Common myeloid progenitor, CD34-positive (primary cell): Measurements from ENCODE around the gene TRMU.

Experiments
- CTCF ChIA-PET: fragments of 350-600 bp; sonication (Branson Sonifier 250); formaldehyde crosslinking; loops from one replicate; lab custom pipeline; 2021; ENCODE audit warnings: antibody characterized with exemption; lab: Charles Lee
- POLR2A ChIA-PET: fragments of 350-600 bp; sonication (Branson Sonifier 250); formaldehyde crosslinking; loops from one replicate; lab custom pipeline; 2021; ENCODE audit warnings: antibody characterized with exemption; lab: Charles Lee
- DNase-seq, 3 donors: peaks; one replicate each; pipeline versions ENCODE4 v3.0.0 to v3.0.0-alpha.2; 2013
- H3K27ac ChIP-seq, 2 experiments: 1 replicate in 1 of 2; 2 replicates in 1 of 2; pipeline ENCODE4 v1.7.0; 2013; ENCODE audit warnings: inconsistent platforms in 2 of 2, low read length in 2 of 2, mild to moderate bottlenecking in 2 of 2, low read depth in 1 of 2, moderate library complexity in 1 of 2; ENCODE audit not compliant: severe bottlenecking in 2 of 2, insufficient read depth in 1 of 2, poor library complexity in 1 of 2
- H3K27me3 ChIP-seq, 5 experiments: replicated peaks in 2 of 5; 1 replicate in 3 of 5; 2 replicates in 2 of 5; pipeline versions ENCODE4 v1.6.1 to v1.7.0; 2013; ENCODE audit warnings: low read length in 4 of 5, mild to moderate bottlenecking in 2 of 5, moderate library complexity in 2 of 5, inconsistent platforms in 1 of 5; ENCODE audit not compliant: insufficient read depth in 5 of 5, control insufficient read depth in 4 of 5
- H3K36me3 ChIP-seq, 4 experiments: 1 replicate in 2 of 4; 2 replicates in 2 of 4; pipeline versions ENCODE4 v1.6.1 to v1.7.0; 2013; ENCODE audit warnings: low read length in 3 of 4, control low read depth in 1 of 4, mild to moderate bottlenecking in 1 of 4; ENCODE audit not compliant: control insufficient read depth in 4 of 4, insufficient read depth in 4 of 4
- H3K4me1 ChIP-seq, 4 experiments: 1 replicate in 3 of 4; 2 replicates in 1 of 4; pipeline versions ENCODE4 v1.6.1 to v1.7.1; 2013; ENCODE audit warnings: low read length in 3 of 4, mild to moderate bottlenecking in 3 of 4, control low read depth in 1 of 4, inconsistent platforms in 1 of 4, moderate library complexity in 1 of 4; ENCODE audit not compliant: control insufficient read depth in 4 of 4, insufficient read depth in 4 of 4; ENCODE audit errors: control extremely low read depth in 1 of 4
- H3K4me3 ChIP-seq, 7 experiments: 1 replicate in 4 of 7; 2 replicates in 3 of 7; pipeline versions ENCODE4 v1.5.1 to v1.7.0; 2013; ENCODE audit warnings: mild to moderate bottlenecking in 7 of 7, low read length in 6 of 7, moderate library complexity in 6 of 7, inconsistent platforms in 2 of 7, low read depth in 2 of 7, control low read depth in 1 of 7; ENCODE audit not compliant: insufficient read depth in 4 of 7, control insufficient read depth in 1 of 7; ENCODE audit errors: extremely low read depth in 1 of 7
- H3K9me3 ChIP-seq, 5 experiments: 1 replicate in 4 of 5; 2 replicates in 1 of 5; pipeline versions ENCODE4 v1.6.1 to v1.7.1; 2013; ENCODE audit warnings: low read length in 4 of 5, mild to moderate bottlenecking in 2 of 5, inconsistent platforms in 1 of 5, low read depth in 1 of 5, moderate library complexity in 1 of 5; ENCODE audit not compliant: control insufficient read depth in 4 of 5, insufficient read depth in 2 of 5; ENCODE audit errors: control extremely low read depth in 1 of 5
- WGBS: methylation state at CpG from one replicate; pipeline ENCODE4 v1.1.5; 2013; ENCODE audit not compliant: insufficient coverage; 5-methylcytosine and 5-hydroxymethylcytosine counted together

Gene TRMU

GRCh38 chr22:46326066-46326680 is 9.3 kb upstream of the TRMU start:
- H3K27me3 ChIP-seq: no peaks in the 10 kb centered on the region
- POLR2A ChIA-PET: no interaction called here
- CTCF ChIA-PET: interaction anchor here (0.8 kb wide), 1 partner anchor 8 kb away, joined by 3 read pairs; no protein-coding TSS in a partner anchor
- over 99% methylated on average over 23 of the region's 23 CpGs for WGBS
- no peak overlapping the region for H3K27ac ChIP-seq
- H3K9me3 ChIP-seq: no peaks in the 10 kb centered on the region
- H3K36me3 ChIP-seq: peaks cover 2 to 84% (median 37%) of the 10 kb centered on the region in 4 experiments
- H3K4me3 ChIP-seq: no peak overlapping the region
- DNase-seq: no peak
- H3K4me1 ChIP-seq: no peaks in the 10 kb centered on the region

GRCh38 chr22:46327691-46328465 is 7.6 kb upstream of the TRMU start:
- no peak for DNase-seq
- 93% methylated on average over 11 of the region's 13 CpGs for WGBS
- H3K9me3 ChIP-seq: no peaks in the 10 kb centered on the region
- H3K27me3 ChIP-seq: no peaks in the 10 kb centered on the region
- no peak overlapping the region for H3K27ac ChIP-seq
- CTCF ChIA-PET: interaction anchor here (1.0 to 1.5 kb wide), 3 partner anchors 17 to 331 kb away, joined by 3 to 4 read pairs (median 3); no protein-coding TSS in a partner anchor
- POLR2A ChIA-PET: no interaction called here
- H3K36me3 ChIP-seq: peaks cover 2 to 85% (median 42%) of the 10 kb centered on the region in 4 experiments
- H3K4me1 ChIP-seq: no peaks in the 10 kb centered on the region
- H3K4me3 ChIP-seq: no peak overlapping the region

- CTCF ChIA-PET: interaction anchor here (1.0 to 1.5 kb wide), 2 partner anchors 18 to 215 kb away, joined by 3 to 4 read pairs; no protein-coding TSS in a partner anchor
- H3K36me3 ChIP-seq: peaks cover 2 to 82% (median 38%) of the 10 kb centered on the region in 4 experiments
Measured at GRCh38 chr22:46328797-46329196, 6.7 kb upstream of the TRMU start.

GRCh38 chr22:46329616-46330015 is 5.9 kb upstream of the TRMU start:
- WGBS: 98% methylated on average over 7 of the region's 8 CpGs
- Histone ChIP-seq H3K36me3 (peaks cover 2 to 76% (median 35%) of the 10 kb centered on the region in 4 experiments), H3K4me3 (no peak overlapping the region), H3K4me1 (peaks cover 0 to 3% (median 0%) of the 10 kb centered on the region in 4 experiments), H3K9me3 (no peaks in the 10 kb centered on the region), H3K27ac (no peak overlapping the region), H3K27me3 (no peaks in the 10 kb centered on the region)
- DNase-seq: no peak
- CTCF ChIA-PET: interaction anchor here (1.4 kb wide), 1 partner anchor 335 kb away, joined by 3 read pairs; no protein-coding TSS in a partner anchor
- POLR2A ChIA-PET: no interaction called here

More at GRCh38 chr22:46328797-46329196, 6.7 kb upstream of the TRMU start:
- Histone ChIP-seq H3K9me3 (no peaks in the 10 kb centered on the region), H3K27ac (no peak overlapping the region), H3K27me3 (no peaks in the 10 kb centered on the region), H3K4me3 (no peak overlapping the region), H3K4me1 (no peaks in the 10 kb centered on the region)
- no peak for DNase-seq
- WGBS: 93% methylated on average over 11 of the region's 11 CpGs
- POLR2A ChIA-PET: no interaction called here

GRCh38 chr22:46330426-46330825 is 5.1 kb upstream of the TRMU start:
- Histone ChIP-seq H3K9me3 (no peaks in the 10 kb centered on the region), H3K27ac (no peak overlapping the region), H3K27me3 (no peaks in the 10 kb centered on the region), H3K36me3 (peaks cover under 1 to 71% (median 33%) of the 10 kb centered on the region in 4 experiments), H3K4me3 (no peak overlapping the region), H3K4me1 (peaks cover 0 to 7% (median 4%) of the 10 kb centered on the region in 4 experiments)
- POLR2A ChIA-PET: no interaction called here
- 96% methylated on average over 4 of the region's 4 CpGs for WGBS
- CTCF ChIA-PET: interaction anchor here (0.7 to 1.4 kb wide), 3 partner anchors 15 to 336 kb away, joined by 3 read pairs; no protein-coding TSS in a partner anchor
- DNase-seq: no peak

- ChIA-PET CTCF (interaction anchor here (1.2 kb wide), 1 partner anchor 16 kb away, joined by 3 read pairs; no protein-coding TSS in a partner anchor), POLR2A (no interaction called here)
- peaks cover 3 to 11% (median 8%) of the 10 kb centered on the region in 4 experiments for H3K4me1 ChIP-seq
Measured at GRCh38 chr22:46331496-46331895, 4.0 kb upstream of the TRMU start.

More at GRCh38 chr22:46331496-46331895, 4.0 kb upstream of the TRMU start:
- no peak for DNase-seq
- H3K9me3 ChIP-seq: no peaks in the 10 kb centered on the region
- peaks cover 0 to 61% (median 27%) of the 10 kb centered on the region in 4 experiments for H3K36me3 ChIP-seq
- H3K27me3 ChIP-seq: no peaks in the 10 kb centered on the region
- H3K4me3 ChIP-seq: no peak overlapping the region
- 97% methylated on average over 20 of the region's 23 CpGs for WGBS
- H3K27ac ChIP-seq: no peak overlapping the region
